HAP-1 (cell line): ENCODE data around the gene CA14.
A peak's percentile ranks its signal among the peaks of the same experiment; 100 is the strongest.
"Not testable (repeated sequence)": the region's sequence is repeated elsewhere in the genome, so short reads cannot be mapped to it uniquely, and the experiment has no call there.

Experiments
- DNase-seq, 2 experiments: peaks; one replicate each; pipeline ENCODE4 v3.0.0-alpha.2; 2016 to 2020; ENCODE audit warnings: low spot score in 2 of 2
- H3K27me3 ChIP-seq: fragments of 250-450 bp; sonication (Bioruptor Pico); 2 replicates; pipeline ENCODE4 v1.5.1; 2020; ENCODE audit warnings: low read depth, mild to moderate bottlenecking, moderate library complexity
- H3K36me3 ChIP-seq: fragments of 250-450 bp; sonication (Bioruptor Pico); replicated peaks from 2 replicates; pipeline ENCODE4 v1.5.1; 2020; ENCODE audit warnings: mild to moderate bottlenecking
- H3K4me1 ChIP-seq: fragments of 250-450 bp; sonication (Bioruptor Pico); 2 replicates; pipeline ENCODE4 v1.5.1; 2020; ENCODE audit warnings: mild to moderate bottlenecking
- H3K4me3 ChIP-seq: fragments of 250-450 bp; sonication (Bioruptor Pico); 2 replicates; pipeline ENCODE4 v1.5.1; 2020; ENCODE audit warnings: mild to moderate bottlenecking, moderate library complexity
- H3K9me3 ChIP-seq: fragments of 250-450 bp; sonication (Bioruptor Pico); 2 replicates; pipeline ENCODE4 v1.5.1; 2020; ENCODE audit warnings: mild to moderate bottlenecking, moderate library complexity
- in situ Hi-C: fragments of 300-500 bp; cut with MboI; formaldehyde crosslinking; loops from 3 replicates; pipeline ENCODE4 v1.14.3; 2020; ENCODE audit warnings: low sequenced_read_pairs, inconsistent platforms, mixed read lengths

The CA14 gene

GRCh38 chr1:150280138-150280707 lies 22.6 kb downstream of the CA14 start:
- in situ Hi-C loops = no loop called here
- DNase-seq = no peak

GRCh38 chr1:150281221-150281757 lies 23.7 kb downstream of the CA14 start:
- H3K9me3 ChIP-seq = no peaks in the 10 kb centered on the region
- no peak overlapping the region for H3K4me3 ChIP-seq
- H3K27me3 ChIP-seq = 0 out of 2 replicates have a peak, but pooled peaks cover 3% of the 10 kb centered on the region
- no peaks in the 10 kb centered on the region for H3K36me3 ChIP-seq
- peak; percentile 53 to 80 for DNase-seq
- in situ Hi-C loops = no loop called here
- H3K4me1 ChIP-seq = no peaks in the 10 kb centered on the region

More at GRCh38 chr1:150280138-150280707, 22.6 kb downstream of the CA14 start:
- H3K4me3 ChIP-seq = no peak overlapping the region
- H3K36me3 ChIP-seq = no peaks in the 10 kb centered on the region
- H3K9me3 ChIP-seq = no peaks in the 10 kb centered on the region
- no peaks in the 10 kb centered on the region for H3K27me3 ChIP-seq
- H3K4me1 ChIP-seq = no peaks in the 10 kb centered on the region

- H3K9me3 ChIP-seq = no peaks in the 10 kb centered on the region
- H3K4me1 ChIP-seq = no peaks in the 10 kb centered on the region
- H3K36me3 ChIP-seq = no peaks in the 10 kb centered on the region
- H3K4me3 ChIP-seq = no peak within 1 kb of the TSS
- in situ Hi-C loops = no loop called here
- 0 out of 2 replicates have a peak, but pooled peaks cover 3% of the 10 kb centered on the region for H3K27me3 ChIP-seq
- DNase-seq = peak in 1 of 2 experiments; percentile 37
Measured at GRCh38 chr1:150281758-150282557, 24.4 kb downstream of the CA14 start, which contains the start of gene CIART. CIART (plus strand) TSS chr1:150282554; CDS start chr1:150283268, 714 bp downstream.

GRCh38 chr1:150282558-150282958 lies 25.0 kb downstream of the CA14 start:
- Histone ChIP-seq H3K4me3 (no peak overlapping the region), H3K36me3 (no peaks in the 10 kb centered on the region), H3K9me3 (no peaks in the 10 kb centered on the region), H3K27me3 (0 out of 2 replicates have a peak, but pooled peaks cover 3% of the 10 kb centered on the region), H3K4me1 (no peaks in the 10 kb centered on the region)
- no peak for DNase-seq
- in situ Hi-C loops = no loop called here

- in situ Hi-C loops = no loop called here
- H3K4me3 ChIP-seq = no peak overlapping the region
- H3K4me1 ChIP-seq = no peaks in the 10 kb centered on the region
- no peaks in the 10 kb centered on the region for H3K9me3 ChIP-seq
- no peaks in the 10 kb centered on the region for H3K36me3 ChIP-seq
- H3K27me3 ChIP-seq = peaks cover 7% of the 10 kb centered on the region; the same call in 1 of the 2 replicates
- DNase-seq = no peak
Measured at GRCh38 chr1:150283260-150283659, 25.7 kb downstream of the CA14 start.

GRCh38 chr1:150288382-150288781 lies 30.8 kb downstream of the CA14 start:
- no peak overlapping the region for H3K4me3 ChIP-seq
- H3K9me3 ChIP-seq = no peaks in the 10 kb centered on the region
- peaks cover 9% of the 10 kb centered on the region; the same call in 1 of the 2 replicates for H3K27me3 ChIP-seq
- H3K36me3 ChIP-seq = no peaks in the 10 kb centered on the region
- no peak for DNase-seq
- peaks cover 6% of the 10 kb centered on the region for H3K4me1 ChIP-seq
- in situ Hi-C loops = no loop called here

GRCh38 chr1:150288822-150289221 lies 31.2 kb downstream of the CA14 start:
- no peak for DNase-seq
- Histone ChIP-seq H3K4me1 (peaks cover 7% of the 10 kb centered on the region), H3K36me3 (no peaks in the 10 kb centered on the region), H3K9me3 (no peaks in the 10 kb centered on the region), H3K27me3 (peaks cover 9% of the 10 kb centered on the region; the same call in 1 of the 2 replicates), H3K4me3 (no peak overlapping the region)
- in situ Hi-C loops = no loop called here

- H3K36me3 ChIP-seq = peaks cover 37% of the 10 kb centered on the region
- in situ Hi-C loops = no loop called here
- H3K4me3 ChIP-seq = peak within 1 kb of the TSS; percentile 65
- H3K9me3 ChIP-seq = no peaks in the 10 kb centered on the region
- no peaks in the 10 kb centered on the region for H3K27me3 ChIP-seq
- H3K4me1 ChIP-seq = peaks cover 15% of the 10 kb centered on the region
- peak; percentile 88 to 94 for DNase-seq
Measured at GRCh38 chr1:150293433-150294253, 36.1 kb downstream of the CA14 start, which contains the start of gene MRPS21. MRPS21 (plus strand) TSS chr1:150293861; CDS start chr1:150294367, 506 bp downstream.

- in situ Hi-C loops = no loop called here
- H3K9me3 ChIP-seq = no peaks in the 10 kb centered on the region
- H3K27me3 ChIP-seq = no peaks in the 10 kb centered on the region
- DNase-seq = no peak
- peaks cover 52% of the 10 kb centered on the region for H3K36me3 ChIP-seq
- H3K4me1 ChIP-seq = peaks cover 15% of the 10 kb centered on the region
- H3K4me3 ChIP-seq = no peak overlapping the region
Measured at GRCh38 chr1:150295476-150295875, 37.9 kb downstream of the CA14 start.

GRCh38 chr1:150299716-150300115 lies 42.1 kb downstream of the CA14 start:
- H3K9me3 ChIP-seq = no peaks in the 10 kb centered on the region
- peaks cover 8% of the 10 kb centered on the region; the same call in 1 of the 2 replicates for H3K4me1 ChIP-seq
- H3K4me3 ChIP-seq = no peak overlapping the region
- in situ Hi-C loops = no loop called here
- no peak for DNase-seq
- H3K36me3 ChIP-seq = peaks cover 76% of the 10 kb centered on the region
- H3K27me3 ChIP-seq = no peaks in the 10 kb centered on the region

- H3K4me3 ChIP-seq = no peak overlapping the region
- no peaks in the 10 kb centered on the region for H3K4me1 ChIP-seq
- peaks cover 61% of the 10 kb centered on the region for H3K36me3 ChIP-seq
- no peaks in the 10 kb centered on the region for H3K27me3 ChIP-seq
- no peak for DNase-seq
- H3K9me3 ChIP-seq = no peaks in the 10 kb centered on the region
- in situ Hi-C loops = no loop called here
Measured at GRCh38 chr1:150302338-150302737, 44.8 kb downstream of the CA14 start.

GRCh38 chr1:150302902-150303301 lies 45.3 kb downstream of the CA14 start:
- no peaks in the 10 kb centered on the region for H3K4me1 ChIP-seq
- in situ Hi-C loops = no loop called here
- no peak overlapping the region for H3K4me3 ChIP-seq
- no peak for DNase-seq
- no peaks in the 10 kb centered on the region for H3K9me3 ChIP-seq
- H3K36me3 ChIP-seq = peaks cover 61% of the 10 kb centered on the region
- H3K27me3 ChIP-seq = no peaks in the 10 kb centered on the region

GRCh38 chr1:150308585-150308984 lies 51.0 kb downstream of the CA14 start:
- in situ Hi-C loops, H3K27me3 ChIP-seq, H3K9me3 ChIP-seq, H3K4me1 ChIP-seq, DNase-seq, H3K4me3 ChIP-seq: not testable (repeated sequence)
- H3K36me3 ChIP-seq = peaks cover 23% of the 10 kb centered on the region
